Liver (tissue), 9 donors: ENCODE data around the gene COL15A1. TPM values are rescaled to one million over a fixed set of nuclear protein-coding genes. Genes with fewer than 3 reads are reported as not detected.
"Not testable (repeated sequence)": the region's sequence is repeated elsewhere in the genome, so short reads cannot be mapped to it uniquely, and the experiment has no call there.

Source experiments
- DNase-seq: peaks from one replicate; pipeline ENCODE4 v3.0.0-alpha.2; 2017; ENCODE audit warnings: low spot score
- H3K27ac ChIP-seq, 2 donors: one replicate each; pipeline ENCODE4 v1.7.0; 2013; ENCODE audit warnings: inconsistent platforms in 2 of 2, low read length in 2 of 2, control low read depth in 1 of 2, low read depth in 1 of 2, mild to moderate bottlenecking in 1 of 2
- H3K27me3 ChIP-seq, 4 donors: one replicate each; pipeline versions ENCODE4 v1.6.1 to v1.7.0; 2013; ENCODE audit warnings: low read length in 3 of 4, inconsistent platforms in 1 of 4, mild to moderate bottlenecking in 1 of 4, moderate library complexity in 1 of 4; ENCODE audit not compliant: control insufficient read depth in 4 of 4, insufficient read depth in 4 of 4
- H3K36me3 ChIP-seq, 4 donors: one replicate each; pipeline versions ENCODE4 v1.6.1 to v1.7.0; 2013; ENCODE audit warnings: low read length in 3 of 4, mild to moderate bottlenecking in 3 of 4, low read depth in 1 of 4, moderate library complexity in 1 of 4; ENCODE audit not compliant: control insufficient read depth in 4 of 4, insufficient read depth in 3 of 4
- H3K4me1 ChIP-seq, 4 donors: one replicate each; pipeline versions ENCODE4 v1.6.1 to v1.7.0; 2013; ENCODE audit warnings: low read length in 3 of 4, mild to moderate bottlenecking in 3 of 4, moderate library complexity in 1 of 4; ENCODE audit not compliant: control insufficient read depth in 4 of 4, insufficient read depth in 4 of 4
- H3K4me3 ChIP-seq, 3 donors: one replicate each; pipeline versions ENCODE4 v1.6.1 to v1.7.0; 2013; ENCODE audit warnings: low read length in 3 of 3, control low read depth in 1 of 3, low read depth in 1 of 3, mild to moderate bottlenecking in 1 of 3
- H3K9ac ChIP-seq, 2 donors: one replicate each; pipeline ENCODE4 v1.7.0; 2013; ENCODE audit warnings: low read length in 2 of 2, mild to moderate bottlenecking in 2 of 2, moderate library complexity in 2 of 2, control low read depth in 1 of 2, low read depth in 1 of 2
- H3K9me3 ChIP-seq, 4 donors: one replicate each; pipeline versions ENCODE4 v1.6.1 to v1.7.0; 2013; ENCODE audit warnings: low read length in 3 of 4; ENCODE audit not compliant: control insufficient read depth in 4 of 4
- ATF3 ChIP-seq: IDR thresholded peaks from 2 replicates; pipeline ENCODE4 v1.6.1; 2016; ENCODE audit warnings: antibody characterized with exemption
- CTCF ChIP-seq: fragments of 150-350 bp; IDR thresholded peaks from 2 replicates; pipeline ENCODE4 v1.5.1; 2017; ENCODE audit warnings: improper control_type of control experiment, low read depth, low read length; ENCODE audit not compliant: missing input control
- EGR1 ChIP-seq, 2 donors: IDR thresholded peaks; 2 replicates each; pipeline ENCODE4 v1.6.1; 2016 to 2018; ENCODE audit warnings: antibody characterized with exemption in 2 of 2, low read depth in 2 of 2
- FOXA1 ChIP-seq: IDR thresholded peaks from 2 replicates; pipeline ENCODE4 v1.6.1; 2016; ENCODE audit warnings: antibody characterized with exemption
- FOXA2 ChIP-seq: IDR thresholded peaks from 2 replicates; pipeline ENCODE4 v1.6.1; 2016; ENCODE audit warnings: antibody characterized with exemption
- GABPA ChIP-seq, 2 donors: IDR thresholded peaks in 1 of 2; conservative IDR thresholded peaks in 1 of 2; 2 replicates each; pipeline ENCODE4 v1.6.1; 2016; ENCODE audit warnings: antibody characterized with exemption in 2 of 2, mild to moderate bottlenecking in 1 of 2, moderate library complexity in 1 of 2
- HNF4A ChIP-seq, 2 donors: conservative IDR thresholded peaks; 2 replicates each; pipeline ENCODE4 v1.6.1; 2016; ENCODE audit warnings: antibody characterized with exemption in 2 of 2, mild to moderate bottlenecking in 2 of 2
- HNF4G ChIP-seq: IDR thresholded peaks from 2 replicates; pipeline ENCODE4 v1.6.1; 2016; ENCODE audit warnings: antibody characterized with exemption
- MAX ChIP-seq: IDR thresholded peaks from 2 replicates; pipeline ENCODE4 v1.6.1; 2016; ENCODE audit warnings: antibody characterized with exemption
- RAD21 ChIP-seq, 2 donors: IDR thresholded peaks; 2 replicates each; pipeline ENCODE4 v1.6.1; 2016; ENCODE audit warnings: antibody characterized with exemption in 2 of 2, mild to moderate bottlenecking in 2 of 2
- REST ChIP-seq: IDR thresholded peaks from 2 replicates; pipeline ENCODE4 v1.6.1; 2016; ENCODE audit warnings: antibody characterized with exemption, mild to moderate bottlenecking
- RXRA ChIP-seq, 2 donors: IDR thresholded peaks; 2 replicates each; pipeline ENCODE4 v1.6.1; 2017 to 2018; ENCODE audit warnings: antibody characterized with exemption in 2 of 2, mild to moderate bottlenecking in 1 of 2
- SP1 ChIP-seq: IDR thresholded peaks from 2 replicates; pipeline ENCODE4 v1.6.1; 2018; ENCODE audit warnings: antibody characterized with exemption, mild to moderate bottlenecking
- YY1 ChIP-seq: IDR thresholded peaks from 2 replicates; pipeline ENCODE4 v1.6.1; 2016; ENCODE audit warnings: antibody characterized with exemption, mild to moderate bottlenecking
- ZBTB33 ChIP-seq: IDR thresholded peaks from 2 replicates; pipeline ENCODE4 v1.6.1; 2016; ENCODE audit warnings: antibody characterized with exemption
- whole genome bisulfite sequencing: extraction: QIAGEN DNeasy Blood & Tissue Kit; methylation state at CpG from one replicate; pipeline ENCODE4 v1.1.7; 2013; 5-methylcytosine and 5-hydroxymethylcytosine counted together
- polyA plus RNA-seq, 2 donors: library from polyadenylated mRNA; stranded (reverse) in 1 of 2; unstranded in 1 of 2; fragments of 200-250 nt in 1 of 2; fragments of >200 nt in 1 of 2; fragmentation: Nextera tagmentation in 1 of 2; extraction: Ambion mirVana in 1 of 2; gene quantifications; one replicate each; pipeline versions ENCODE4 v1.2.1 to v1.2.3, GENCODE V29; 2013 to 2015
- total RNA-seq, 2 donors: library from RNA; depleted of rRNA; stranded (reverse); fragments of >200 nt; gene quantifications; one replicate each; pipeline ENCODE4 v1.2.3, GENCODE V29; 2014
- donor health status: healthy.
- donor health status: healthy.
- donor health status: healthy.
- donor health status: healthy.
- donor health status: healthy.

Gene COL15A1
- total and polyA plus RNA-seq, 4 donors: 0.10 to 0.42 (median 0.24) TPM

GRCh38 chr9:99095565-99095964 lies 151.9 kb downstream of the COL15A1 start:
- WGBS: 68% methylated on average over 3 of the region's 3 CpGs
- Histone ChIP-seq H3K4me1 (no peaks in the 10 kb centered on the region), H3K4me3 (no peak overlapping the region), H3K27me3 (no peaks in the 10 kb centered on the region), H3K9me3 (no peaks in the 10 kb centered on the region), H3K27ac (no peak overlapping the region), H3K36me3 (no peaks in the 10 kb centered on the region), H3K9ac (no peak overlapping the region)
- DNase-seq: no peak
- TF ChIP-seq MAX (no peak), ATF3 (no peak), SP1 (no peak), ZBTB33 (no peak), RXRA (IDR thresholded peaks at IDR 0.05) (no peak), YY1 (no peak)

GRCh38 chr9:99096409-99096808 lies 152.7 kb downstream of the COL15A1 start:
- DNase-seq: no peak
- Histone ChIP-seq H3K4me3 (no peak overlapping the region), H3K9me3 (no peaks in the 10 kb centered on the region), H3K36me3 (no peaks in the 10 kb centered on the region), H3K27ac (no peak overlapping the region), H3K27me3 (no peaks in the 10 kb centered on the region), H3K4me1 (no peaks in the 10 kb centered on the region), H3K9ac (no peak overlapping the region)
- WGBS: 88% methylated on average over 3 of the region's 3 CpGs
- TF ChIP-seq HNF4A (conservative IDR thresholded peaks at IDR 0.05): no peak
- TF ChIP-seq RXRA (IDR thresholded peaks at IDR 0.05): no peak
- no peak for TF ChIP-seq YY1
- TF ChIP-seq FOXA1: no peak
- TF ChIP-seq FOXA2: no peak
- TF ChIP-seq ATF3: no peak
- TF ChIP-seq REST: no peak
- TF ChIP-seq EGR1 (IDR thresholded peaks at IDR 0.05; ENCODE audit: low read depth in 2 of 2): no peak
- no peak for TF ChIP-seq RAD21 (IDR thresholded peaks at IDR 0.05)
- no peak for TF ChIP-seq GABPA (IDR thresholded peaks at IDR 0.05 in 1 of 2, conservative IDR thresholded peaks at IDR 0.05 in 1 of 2)
- TF ChIP-seq HNF4G: no peak
- no peak for TF ChIP-seq SP1
- TF ChIP-seq MAX: no peak
- no peak for TF ChIP-seq CTCF
- TF ChIP-seq ZBTB33: no peak

- not testable (repeated sequence) for H3K9me3 ChIP-seq, H3K27ac ChIP-seq, H3K4me3 ChIP-seq, H3K9ac ChIP-seq, H3K27me3 ChIP-seq, H3K36me3 ChIP-seq, H3K4me1 ChIP-seq, DNase-seq
- WGBS: 85% methylated on average over 5 of the region's 5 CpGs
Observed at GRCh38 chr9:99099806-99100585, 156.3 kb downstream of the COL15A1 start.
